ENCODE results near the gene HEATR1.

The HEATR1 gene

GRCh38 chr1:236619398-236619797, 15.1 kb upstream of the HEATR1 start:
- no peak overlapping the region for H2BK15ac ChIP-seq (replicated peaks; ENCODE audit: low read depth)
- H2AK5ac ChIP-seq (ENCODE audit: low read length) = no peak overlapping the region
- no peaks in the 10 kb centered on the region for H3K27me3 ChIP-seq (ENCODE audit: insufficient read depth, low read length, poor library complexity)
- no peak overlapping the region for H2BK120ac ChIP-seq (ENCODE audit: low read depth, low read length)
- H3K23ac ChIP-seq (ENCODE audit: low read length) = no peak overlapping the region
- H3K4ac ChIP-seq (ENCODE audit: low read depth, low read length) = no peak overlapping the region
- H3K4me1 ChIP-seq (ENCODE audit: control insufficient read depth, low read depth, low read length) = no peaks in the 10 kb centered on the region
- H3K36me3 ChIP-seq (ENCODE audit: control insufficient read depth, insufficient read depth, low read length) = no peaks in the 10 kb centered on the region
- peak overlapping the region; percentile 39 for H4K8ac ChIP-seq (ENCODE audit: low read depth, low read length)
- H3K79me1 ChIP-seq (ENCODE audit: low read length) = no peaks in the 10 kb centered on the region
- no peaks in the 10 kb centered on the region for H3K79me2 ChIP-seq (ENCODE audit: control insufficient read depth, insufficient read depth, low read length)
- no peak for DNase-seq
- whole genome bisulfite sequencing (ENCODE audit: extremely low coverage, insufficient coverage, low lambda C conversion rate) = no CpG with 5 or more reads among the region's 6 CpGs
- H3K18ac ChIP-seq (ENCODE audit: low read length) = no peak overlapping the region
- H3K4me2 ChIP-seq (ENCODE audit: low read length) = no peak overlapping the region
- no peak overlapping the region for H2BK5ac ChIP-seq (ENCODE audit: low read length)
- H3K4me3 ChIP-seq (ENCODE audit: low read length) = no peak overlapping the region
- no peak overlapping the region for H3K27ac ChIP-seq (ENCODE audit: low read depth, low read length)
- no peak overlapping the region for H3K56ac ChIP-seq (ENCODE audit: low read length)
- no peak overlapping the region for H4K5ac ChIP-seq (ENCODE audit: low read length)
- no peak overlapping the region for H3K9ac ChIP-seq (ENCODE audit: low read length)

GRCh38 chr1:236618507-236618906, 14.2 kb upstream of the HEATR1 start:
- WGBS (ENCODE audit: extremely low coverage, insufficient coverage, low lambda C conversion rate) = no CpG with 5 or more reads among the region's 5 CpGs
- no peak overlapping the region for H3K4me3 ChIP-seq (ENCODE audit: low read length)

GRCh38 chr1:236615399-236616148, 11.3 kb upstream of the HEATR1 start:
- Histone ChIP-seq H3K23ac (ENCODE audit: low read length) (no peak overlapping the region), H3K18ac (ENCODE audit: low read length) (no peak overlapping the region), H2BK120ac (ENCODE audit: low read depth, low read length) (no peak overlapping the region), H2AK5ac (ENCODE audit: low read length) (no peak overlapping the region), H3K27me3 (ENCODE audit: insufficient read depth, low read length, poor library complexity) (no peaks in the 10 kb centered on the region), H3K4me3 (ENCODE audit: low read length) (no peak overlapping the region), H4K5ac (ENCODE audit: low read length) (no peak overlapping the region), H3K56ac (ENCODE audit: low read length) (no peak overlapping the region), H2BK5ac (ENCODE audit: low read length) (no peak overlapping the region), H3K4me2 (ENCODE audit: low read length) (no peak overlapping the region), H3K9ac (ENCODE audit: low read length) (no peak overlapping the region), H3K36me3 (ENCODE audit: control insufficient read depth, insufficient read depth, low read length) (no peaks in the 10 kb centered on the region), H4K8ac (ENCODE audit: low read depth, low read length) (no peak overlapping the region), H3K79me1 (ENCODE audit: low read length) (no peaks in the 10 kb centered on the region), H3K79me2 (ENCODE audit: control insufficient read depth, insufficient read depth, low read length) (no peaks in the 10 kb centered on the region), H3K4ac (ENCODE audit: low read depth, low read length) (no peak overlapping the region), H2BK15ac (replicated peaks; ENCODE audit: low read depth) (no peak overlapping the region), H3K4me1 (ENCODE audit: control insufficient read depth, low read depth, low read length) (no peaks in the 10 kb centered on the region), H3K27ac (ENCODE audit: low read depth, low read length) (no peak overlapping the region)
- WGBS (ENCODE audit: extremely low coverage, insufficient coverage, low lambda C conversion rate) = no CpG with 5 or more reads among the region's 12 CpGs
- no peak for DNase-seq

More at GRCh38 chr1:236618507-236618906, 14.2 kb upstream of the HEATR1 start:
- Histone ChIP-seq H3K79me2 (ENCODE audit: control insufficient read depth, insufficient read depth, low read length) (no peaks in the 10 kb centered on the region), H2BK5ac (ENCODE audit: low read length) (no peak overlapping the region), H2AK5ac (ENCODE audit: low read length) (no peak overlapping the region), H3K9ac (ENCODE audit: low read length) (no peak overlapping the region), H3K27me3 (ENCODE audit: insufficient read depth, low read length, poor library complexity) (no peaks in the 10 kb centered on the region), H3K23ac (ENCODE audit: low read length) (no peak overlapping the region), H3K27ac (ENCODE audit: low read depth, low read length) (no peak overlapping the region), H3K4ac (ENCODE audit: low read depth, low read length) (no peak overlapping the region), H3K56ac (ENCODE audit: low read length) (no peak overlapping the region), H4K5ac (ENCODE audit: low read length) (no peak overlapping the region), H3K4me2 (ENCODE audit: low read length) (no peak overlapping the region), H3K18ac (ENCODE audit: low read length) (no peak overlapping the region), H3K36me3 (ENCODE audit: control insufficient read depth, insufficient read depth, low read length) (no peaks in the 10 kb centered on the region), H3K79me1 (ENCODE audit: low read length) (no peaks in the 10 kb centered on the region), H2BK120ac (ENCODE audit: low read depth, low read length) (no peak overlapping the region), H4K8ac (ENCODE audit: low read depth, low read length) (no peak overlapping the region), H2BK15ac (replicated peaks; ENCODE audit: low read depth) (no peak overlapping the region), H3K4me1 (ENCODE audit: control insufficient read depth, low read depth, low read length) (no peaks in the 10 kb centered on the region)
- DNase-seq = no peak

DNA sequence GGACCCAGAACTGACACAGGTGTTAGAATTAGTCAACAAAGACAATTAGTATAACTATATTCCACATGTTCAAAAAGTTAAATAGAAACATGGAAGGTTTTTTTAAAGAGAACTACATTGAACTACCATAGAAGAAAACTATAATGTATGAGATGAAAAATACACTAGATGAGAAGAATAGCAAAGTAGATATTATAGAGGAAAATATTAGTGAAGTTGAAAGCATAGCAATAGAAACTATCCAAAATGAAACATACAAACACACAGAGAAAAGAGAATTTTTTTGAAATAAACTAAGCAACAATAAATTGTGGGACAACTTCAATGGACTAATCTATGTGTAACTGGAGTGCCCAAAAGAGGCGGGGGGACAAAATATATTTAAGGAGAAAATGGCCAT, 8.0 kb upstream of the HEATR1 start:
- Histone ChIP-seq H2BK15ac (replicated peaks; ENCODE audit: low read depth) (no peak overlapping the region), H3K27ac (ENCODE audit: low read depth, low read length) (no peak overlapping the region), H2BK120ac (ENCODE audit: low read depth, low read length) (no peak overlapping the region), H3K79me2 (ENCODE audit: control insufficient read depth, insufficient read depth, low read length) (no peaks in the 10 kb centered on the region), H3K27me3 (ENCODE audit: insufficient read depth, low read length, poor library complexity) (no peaks in the 10 kb centered on the region), H4K5ac (ENCODE audit: low read length) (no peak overlapping the region), H3K4me2 (ENCODE audit: low read length) (no peak overlapping the region), H4K8ac (ENCODE audit: low read depth, low read length) (no peak overlapping the region), H3K4me1 (ENCODE audit: control insufficient read depth, low read depth, low read length) (no peaks in the 10 kb centered on the region), H3K9ac (ENCODE audit: low read length) (no peak overlapping the region), H3K18ac (ENCODE audit: low read length) (no peak overlapping the region), H3K4ac (ENCODE audit: low read depth, low read length) (no peak overlapping the region), H3K23ac (ENCODE audit: low read length) (no peak overlapping the region), H3K56ac (ENCODE audit: low read length) (no peak overlapping the region), H2AK5ac (ENCODE audit: low read length) (no peak overlapping the region), H3K4me3 (ENCODE audit: low read length) (no peak overlapping the region), H3K36me3 (ENCODE audit: control insufficient read depth, insufficient read depth, low read length) (no peaks in the 10 kb centered on the region), H3K79me1 (ENCODE audit: low read length) (no peaks in the 10 kb centered on the region), H2BK5ac (ENCODE audit: low read length) (no peak overlapping the region)
- DNase-seq = no peak
- no CpG with 5 or more reads among the region's 1 CpG for WGBS (ENCODE audit: extremely low coverage, insufficient coverage, low lambda C conversion rate)

GRCh38 chr1:236608930-236609726, 4.8 kb upstream of the HEATR1 start:
- Histone ChIP-seq H3K4ac (ENCODE audit: low read depth, low read length) (no peak overlapping the region), H3K18ac (ENCODE audit: low read length) (no peak overlapping the region), H3K27ac (ENCODE audit: low read depth, low read length) (no peak overlapping the region), H2AK5ac (ENCODE audit: low read length) (no peak overlapping the region), H4K5ac (ENCODE audit: low read length) (no peak overlapping the region), H3K79me2 (ENCODE audit: control insufficient read depth, insufficient read depth, low read length) (peaks cover under 1% of the 10 kb centered on the region), H3K79me1 (ENCODE audit: low read length) (no peaks in the 10 kb centered on the region), H2BK120ac (ENCODE audit: low read depth, low read length) (no peak overlapping the region), H3K23ac (ENCODE audit: low read length) (no peak overlapping the region), H3K27me3 (ENCODE audit: insufficient read depth, low read length, poor library complexity) (no peaks in the 10 kb centered on the region), H3K4me3 (ENCODE audit: low read length) (no peak overlapping the region), H2BK5ac (ENCODE audit: low read length) (no peak overlapping the region), H3K36me3 (ENCODE audit: control insufficient read depth, insufficient read depth, low read length) (no peaks in the 10 kb centered on the region), H2BK15ac (replicated peaks; ENCODE audit: low read depth) (no peak overlapping the region), H3K56ac (ENCODE audit: low read length) (no peak overlapping the region), H3K4me2 (ENCODE audit: low read length) (no peak overlapping the region), H3K9ac (ENCODE audit: low read length) (no peak overlapping the region), H3K4me1 (ENCODE audit: control insufficient read depth, low read depth, low read length) (no peaks in the 10 kb centered on the region), H4K8ac (ENCODE audit: low read depth, low read length) (no peak overlapping the region)
- WGBS (ENCODE audit: extremely low coverage, insufficient coverage, low lambda C conversion rate) = no CpG with 5 or more reads among the region's 5 CpGs
- peak; percentile 76 for DNase-seq

Measured in mesendoderm (in vitro differentiated cells).